Measurements from ENCODE around the gene TCTN1.
"Not testable (repeated sequence)": the region's sequence is repeated elsewhere in the genome, so short reads cannot be mapped to it uniquely, and the experiment has no call there.

The TCTN1 gene

GRCh38 chr12:110613771-110614684 is at the start of gene TCTN1:
TCTN1 (plus strand) TSS chr12:110614129; CDS start chr12:110614183, 54 bp downstream.
- peak; percentile 57 to 94 for DNase-seq

GRCh38 chr12:110564471-110564991 is 49.4 kb upstream of the TCTN1 start:
- DNase-seq, result no peak

- no peak for DNase-seq
Measured at GRCh38 chr12:110565894-110566871, 47.7 kb upstream of the TCTN1 start.

- DNase-seq, result no peak
Measured at GRCh38 chr12:110566993-110567392, 46.9 kb upstream of the TCTN1 start.

GRCh38 chr12:110568752-110569151 is 45.2 kb upstream of the TCTN1 start:
- no peak for DNase-seq

GRCh38 chr12:110569838-110570237 is 44.1 kb upstream of the TCTN1 start:
- DNase-seq, result not testable (repeated sequence)

- DNase-seq, result not testable (repeated sequence)
Measured at GRCh38 chr12:110570798-110571197, 43.1 kb upstream of the TCTN1 start.

- no peak for DNase-seq
Measured at GRCh38 chr12:110574044-110574443, 39.9 kb upstream of the TCTN1 start.

GRCh38 chr12:110574717-110575230 is 39.2 kb upstream of the TCTN1 start:
- not testable (repeated sequence) for DNase-seq

- DNase-seq, result no peak
Measured at GRCh38 chr12:110575326-110575725, 38.6 kb upstream of the TCTN1 start.

- no peak for DNase-seq
Measured at GRCh38 chr12:110576504-110576903, 37.4 kb upstream of the TCTN1 start.

GRCh38 chr12:110577864-110578693 is 35.9 kb upstream of the TCTN1 start:
- no peak for DNase-seq

- DNase-seq, result no peak
Measured at GRCh38 chr12:110578694-110579534, 35.0 kb upstream of the TCTN1 start.

GRCh38 chr12:110579535-110580253 is 34.2 kb upstream of the TCTN1 start:
- no peak for DNase-seq

GRCh38 chr12:110581931-110582275 is 32.0 kb upstream of the TCTN1 start:
- no peak for DNase-seq

GRCh38 chr12:110582276-110583136 is 31.4 kb upstream of the TCTN1 start:
- DNase-seq, result peak; percentile 26 to 53

- peak; percentile 92 to 98 for DNase-seq
Measured at GRCh38 chr12:110583137-110584059, 30.5 kb upstream of the TCTN1 start, which contains the start of gene PPTC7. PPTC7 (minus strand) TSS chr12:110583318; CDS start chr12:110583031, 287 bp downstream.

GRCh38 chr12:110585231-110585799 is 28.6 kb upstream of the TCTN1 start:
- DNase-seq, result no peak

Measured in NCI-H446 (cell line).